H1 (cell line): ENCODE measurements around the gene CSNK1D. TPM values are rescaled to one million over a fixed set of nuclear protein-coding genes. Genes with fewer than 3 reads are reported as not detected.

Experiments
- CTCF ChIA-PET: fragments of 300-600 bp; sonication (Branson Sonifier 250); formaldehyde crosslinking; loops from one replicate; lab custom pipeline; 2021; ENCODE audit not compliant: partially characterized antibody; lab: Charles Lee
- POLR2A ChIA-PET: fragments of 300-600 bp; sonication (Branson Sonifier 250); formaldehyde crosslinking; loops from one replicate; lab custom pipeline; 2021; ENCODE audit warnings: inconsistent platforms; ENCODE audit not compliant: partially characterized antibody; lab: Charles Lee
- DNase-seq, 2 experiments: peaks; one replicate each; pipeline versions ENCODE4 v3.0.0 to v3.0.0-alpha.2; 2010 to 2022; ENCODE audit warnings: low spot score in 2 of 2, low read depth in 1 of 2, mixed read lengths in 1 of 2
- FAIRE-seq: peaks from 2 replicates; lab custom pipeline; 2011; peaks lifted over from hg19 to GRCh38; lab: Jason Lieb, UNC
- H2AFZ ChIP-seq: 2 replicates; pipeline ENCODE4 v1.8.1; 2012; ENCODE audit warnings: low read length, inconsistent platforms
- H2AK5ac ChIP-seq: 2 replicates; pipeline ENCODE4 v1.6.1; 2013; ENCODE audit warnings: low read depth, low read length
- H2BK120ac ChIP-seq: replicated peaks from 2 replicates; pipeline ENCODE3; 2013; ENCODE audit warnings: low read depth, low read length, inconsistent platforms
- H2BK12ac ChIP-seq: 2 replicates; pipeline ENCODE4 v1.6.1; 2013; ENCODE audit warnings: low read depth, low read length
- H2BK15ac ChIP-seq: 2 replicates; pipeline ENCODE4 v1.6.1; 2013; ENCODE audit warnings: low read length
- H2BK20ac ChIP-seq: 2 replicates; pipeline ENCODE4 v1.6.1; 2013; ENCODE audit warnings: low read length
- H2BK5ac ChIP-seq: 2 replicates; pipeline ENCODE4 v1.6.1; 2013; ENCODE audit warnings: low read depth, low read length
- H3K14ac ChIP-seq: 2 replicates; pipeline ENCODE4 v1.6.1; 2013; ENCODE audit warnings: inconsistent platforms; ENCODE audit not compliant: insufficient read length
- H3K18ac ChIP-seq: 2 replicates; pipeline ENCODE4 v1.6.1; 2013; ENCODE audit warnings: low read length; ENCODE audit errors: extremely low read depth
- H3K23ac ChIP-seq: 2 replicates; pipeline ENCODE4 v1.6.1; 2013; ENCODE audit warnings: inconsistent platforms; ENCODE audit not compliant: insufficient read length
- H3K23me2 ChIP-seq: 2 replicates; pipeline ENCODE4 v1.6.1; 2013; ENCODE audit warnings: low read depth, low read length
- H3K27ac ChIP-seq: 2 replicates; pipeline ENCODE4 v1.6.1; 2011; ENCODE audit warnings: low read depth, low read length, inconsistent platforms
- H3K27me3 ChIP-seq, 4 experiments: replicated peaks in 1 of 4; 1 replicate in 1 of 4; 2 replicates in 3 of 4; pipeline versions ENCODE4 v1.6.1 to v1.8.1; 2011 to 2013; ENCODE audit warnings: low read length in 3 of 4, mild to moderate bottlenecking in 3 of 4, inconsistent platforms in 2 of 4, mixed read lengths in 2 of 4, moderate library complexity in 1 of 4; ENCODE audit not compliant: control insufficient read depth in 3 of 4, insufficient read depth in 3 of 4; ENCODE audit errors: extremely low read depth in 1 of 4
- H3K36me3 ChIP-seq, 4 experiments: 2 replicates each; pipeline versions ENCODE4 v1.6.1 to v1.8.1; 2011 to 2013; ENCODE audit warnings: mild to moderate bottlenecking in 4 of 4, low read length in 3 of 4, moderate library complexity in 2 of 4, control low read depth in 1 of 4, inconsistent platforms in 1 of 4; ENCODE audit not compliant: insufficient read depth in 4 of 4, control insufficient read depth in 2 of 4
- H3K4ac ChIP-seq: replicated peaks from 2 replicates; pipeline ENCODE3; 2013; ENCODE audit warnings: low read length, low read depth, mixed read lengths, inconsistent platforms; ENCODE audit not compliant: insufficient read length
- H3K4me1 ChIP-seq, 4 experiments: replicated peaks in 1 of 4; 1 replicate in 1 of 4; 2 replicates in 3 of 4; pipeline versions ENCODE4 v1.6.1 to v1.8.1; 2011 to 2013; ENCODE audit warnings: low read length in 3 of 4, inconsistent platforms in 2 of 4, mixed read lengths in 1 of 4; ENCODE audit not compliant: insufficient read depth in 4 of 4, control insufficient read depth in 3 of 4
- H3K4me2 ChIP-seq, 2 experiments: 2 replicates each; pipeline versions ENCODE4 v1.6.1 to v1.8.1; 2011 to 2013; ENCODE audit warnings: low read depth in 2 of 2, low read length in 2 of 2, control low read depth in 1 of 2, inconsistent platforms in 1 of 2, mild to moderate bottlenecking in 1 of 2; ENCODE audit not compliant: insufficient read depth in 1 of 2
- H3K4me3 ChIP-seq, 4 experiments: fragments of 200-600, 300-600 bp in 1 of 4; sonication (generic), shearing (Covaris generic), sonication (Bioruptor Twin) in 1 of 4; 2 replicates each; pipeline versions ENCODE4 v1.5.1 to v1.8.1; 2011 to 2016; ENCODE audit warnings: low read length in 4 of 4, low read depth in 3 of 4, control low read depth in 2 of 4, inconsistent platforms in 2 of 4, mild to moderate bottlenecking in 2 of 4, mixed read lengths in 1 of 4, moderate library complexity in 1 of 4; ENCODE audit not compliant: insufficient read depth in 2 of 4; ENCODE audit errors: extremely low read depth in 1 of 4
- H3K56ac ChIP-seq: replicated peaks from 2 replicates; pipeline ENCODE3; 2013; ENCODE audit warnings: low read depth, mild to moderate bottlenecking, mixed read lengths, low read length, inconsistent platforms; ENCODE audit not compliant: insufficient read length
- H3K79me1 ChIP-seq: 2 replicates; pipeline ENCODE4 v1.6.1; 2013; ENCODE audit warnings: low read depth, low read length, control low read depth
- H3K79me2 ChIP-seq, 2 experiments: 2 replicates each; pipeline versions ENCODE4 v1.6.1 to v1.8.1; 2012 to 2013; ENCODE audit warnings: low read length in 2 of 2, mild to moderate bottlenecking in 2 of 2, inconsistent platforms in 1 of 2; ENCODE audit not compliant: insufficient read depth in 2 of 2, control insufficient read depth in 1 of 2
- H3K9ac ChIP-seq, 4 experiments: replicated peaks in 1 of 4; 1 replicate in 1 of 4; 2 replicates in 3 of 4; pipeline versions ENCODE4 v1.6.1 to v1.8.1; 2011 to 2013; ENCODE audit warnings: low read depth in 3 of 4, low read length in 3 of 4, control low read depth in 2 of 4, mild to moderate bottlenecking in 2 of 4, moderate library complexity in 2 of 4, inconsistent platforms in 1 of 4; ENCODE audit errors: extremely low read depth in 1 of 4
- H3K9me3 ChIP-seq, 2 experiments: 2 replicates each; pipeline versions ENCODE4 v1.6.1 to v1.8.1; 2012 to 2013; ENCODE audit warnings: mild to moderate bottlenecking in 2 of 2, moderate library complexity in 2 of 2, control low read depth in 1 of 2, inconsistent platforms in 1 of 2, low read depth in 1 of 2, low read length in 1 of 2, mixed read lengths in 1 of 2; ENCODE audit not compliant: insufficient read depth in 2 of 2
- H4K20me1 ChIP-seq, 2 experiments: replicated peaks in 1 of 2; 2 replicates each; pipeline versions ENCODE3 to v1.8.1; 2011 to 2013; ENCODE audit warnings: inconsistent platforms in 2 of 2, low read length in 2 of 2, mild to moderate bottlenecking in 1 of 2; ENCODE audit not compliant: insufficient read depth in 2 of 2, control insufficient read depth in 1 of 2
- H4K5ac ChIP-seq: 2 replicates; pipeline ENCODE4 v1.6.1; 2013; ENCODE audit warnings: low read length, low read depth, mixed read lengths, inconsistent platforms; ENCODE audit not compliant: insufficient read length
- H4K8ac ChIP-seq: 2 replicates; pipeline ENCODE4 v1.8.0; 2013; ENCODE audit warnings: mild to moderate bottlenecking, moderate library complexity, low read length, inconsistent platforms; ENCODE audit not compliant: insufficient read depth; ENCODE audit errors: extremely low read depth
- H4K91ac ChIP-seq: replicated peaks from 2 replicates; pipeline ENCODE3; 2013; ENCODE audit warnings: low read length, mixed read lengths, inconsistent platforms; ENCODE audit not compliant: insufficient read length
- RXRA ChIP-seq: IDR thresholded peaks from 2 replicates; pipeline ENCODE4 v1.6.1; 2011; ENCODE audit warnings: low read depth, mild to moderate bottlenecking, low read length, moderate library complexity; ENCODE audit not compliant: insufficient read depth
- SAP30 ChIP-seq: fragments of 300-600 bp; sonication (generic); IDR thresholded peaks from 2 replicates; pipeline ENCODE4 v1.7.1; 2012; ENCODE audit warnings: low read length, moderate library complexity, mild to moderate bottlenecking, inconsistent platforms; ENCODE audit not compliant: insufficient read depth, insufficient replicate concordance
- WGBS, 2 experiments: shearing (Covaris generic) in 1 of 2; methylation state at CpG; one replicate each; pipeline versions ENCODE4 v1.1.6 to v1.1.7; 2013 to 2015; ENCODE audit warnings: low lambda C conversion rate in 2 of 2, mixed read lengths in 2 of 2, inconsistent platforms in 1 of 2, low coverage in 1 of 2, missing lambda C conversion rate in 1 of 2; ENCODE audit not compliant: insufficient replicate concordance in 2 of 2, insufficient coverage in 1 of 2, insufficient read length in 1 of 2; ENCODE audit errors: extremely low coverage in 1 of 2, missing lambda C conversion rate in 1 of 2; 5-methylcytosine and 5-hydroxymethylcytosine counted together
- polyA plus RNA-seq, 7 experiments: library from polyadenylated mRNA; depleted of rRNA in 3 of 7; stranded (reverse) in 5 of 7; unstranded in 2 of 7; fragments of >200 nt in 5 of 7; fragments of 200-250 nt in 2 of 7; gene quantifications; 1 replicate in 5 of 7; 2 replicates in 1 of 7; 4 replicates in 1 of 7; pipeline versions ENCODE4 v1.2.1 to v1.2.3, GENCODE V29; 2011 to 2013; ENCODE audit warnings: missing spikeins in 2 of 7, mixed read lengths in 2 of 7
- total RNA-seq: library from RNA; stranded (reverse); fragmentation: NEBNext Ultra II Directional; extraction: Animal tissue kit (Norgen Biotek cat#: 25700); gene quantifications from 2 replicates; pipeline ENCODE4 v1.2.1, GENCODE V29; 2021

Gene CSNK1D
- total and polyA plus RNA-seq, 2 of the 8 experiments (the other 6 are each of a cell fraction or from before 2014, with no cell fraction given) = 73.5 to 103 TPM

GRCh38 chr17:82278308-82278707 lies 4.8 kb upstream of the CSNK1D start:
- peaks cover 2% of the 10 kb centered on the region; the same call in 1 of the 2 replicates for H3K23me2 ChIP-seq
- WGBS, 2 experiments = 82% methylated on average over 9 of the region's 9 CpGs; no CpG with 5 or more reads in 1 of the 2 experiments
- CTCF ChIA-PET = no interaction called here
- H3K36me3 ChIP-seq = no peaks in the 10 kb centered on the region; a peak in 1 of 8 replicates
- no peak for TF ChIP-seq RXRA
- TF ChIP-seq SAP30 = no peak
- no peak overlapping the region for H3K27ac ChIP-seq
- no peaks in the 10 kb centered on the region for H3K9me3 ChIP-seq
- POLR2A ChIA-PET = interaction anchor here (0.9 kb wide), 1 partner anchor 14 kb away, joined by 4 read pairs; no protein-coding TSS in a partner anchor
- no peak overlapping the region for H2BK12ac ChIP-seq
- no peak overlapping the region for H2BK20ac ChIP-seq
- H3K14ac ChIP-seq = no peak overlapping the region
- no peak overlapping the region for H3K56ac ChIP-seq
- no peak overlapping the region for H2AFZ ChIP-seq
- peaks cover 0 to 17% (median 7%) of the 10 kb centered on the region in 4 experiments; a peak in 6 of 7 replicates for H3K4me1 ChIP-seq
- no peak overlapping the region for H4K5ac ChIP-seq
- peaks cover 0 to 5% (median 5%) of the 10 kb centered on the region in 4 experiments; a peak in 3 of 7 replicates for H3K27me3 ChIP-seq
- H2BK15ac ChIP-seq = no peak overlapping the region
- FAIRE-seq = no peak
- no peaks in the 10 kb centered on the region; the same call in 1 of the 2 replicates for H3K79me1 ChIP-seq
- peaks cover 0 to 11% of the 10 kb centered on the region in 2 experiments for H4K20me1 ChIP-seq
- H3K4me3 ChIP-seq = no peak overlapping the region
- H3K9ac ChIP-seq = no peak overlapping the region
- H2AK5ac ChIP-seq = no peak overlapping the region; the same call in 1 of the 2 replicates
- no peaks in the 10 kb centered on the region for H3K79me2 ChIP-seq
- H3K18ac ChIP-seq = no peak overlapping the region
- peak overlapping the region; percentile 15; the same call in 1 of the 2 replicates for H4K8ac ChIP-seq
- H3K4ac ChIP-seq = no peak overlapping the region
- no peak overlapping the region for H3K23ac ChIP-seq
- DNase-seq = no peak
- H2BK120ac ChIP-seq = no peak overlapping the region
- H3K4me2 ChIP-seq = no peak overlapping the region
- H2BK5ac ChIP-seq = no peak overlapping the region
- peak overlapping the region; percentile 23 for H4K91ac ChIP-seq
